ENCODE results near the gene ARHGAP18.

Gene ARHGAP18

GRCh38 chr6:129700666-129701065 lies 9.3 kb downstream of the ARHGAP18 start:
- H3K27ac ChIP-seq = peak overlapping the region in 6 of 11 experiments; percentile 32 to 79 (median 63); a peak in 9 of 22 replicates
- H3K4me2 ChIP-seq = peak overlapping the region in 7 of 11 experiments; percentile 4 to 96 (median 59); a peak in 11 of 22 replicates
- no peak overlapping the region for H3K4me3 ChIP-seq
- peaks cover 10 to 99% (median 40%) of the 10 kb centered on the region in 10 experiments for H3K4me1 ChIP-seq
- no peak overlapping the region for H3K9ac ChIP-seq
- H4K20me1 ChIP-seq = peaks cover 0 to 62% (median 0%) of the 10 kb centered on the region in 11 experiments; a peak in 2 of 22 replicates
- H3K9me3 ChIP-seq (replicated peaks in 1 of 11) = peaks cover 5 to 37% (median 13%) of the 10 kb centered on the region in 11 experiments; a peak in 15 of 22 replicates
- no peak for TF ChIP-seq Cebpa-rat (IDR thresholded peaks at IDR 0.05)
- peaks cover 0 to 71% (median 0%) of the 10 kb centered on the region in 11 experiments; a peak in 7 of 22 replicates for H3K36me3 ChIP-seq
- no peaks in the 10 kb centered on the region for H3K27me3 ChIP-seq

GRCh38 chr6:129699659-129700058 lies 10.3 kb downstream of the ARHGAP18 start:
- H3K27ac ChIP-seq = peak overlapping the region in 1 of 11 experiments; percentile 38; a peak in 3 of 22 replicates
- H3K4me1 ChIP-seq = peaks cover 17 to 99% (median 48%) of the 10 kb centered on the region in 10 experiments
- peaks cover 0 to 52% (median 0%) of the 10 kb centered on the region in 11 experiments; a peak in 2 of 22 replicates for H4K20me1 ChIP-seq
- peaks cover 5 to 37% (median 13%) of the 10 kb centered on the region in 11 experiments; a peak in 15 of 22 replicates for H3K9me3 ChIP-seq (replicated peaks in 1 of 11)
- H3K4me3 ChIP-seq = no peak overlapping the region
- H3K27me3 ChIP-seq = no peaks in the 10 kb centered on the region
- H3K36me3 ChIP-seq = peaks cover 0 to 61% (median 0%) of the 10 kb centered on the region in 11 experiments; a peak in 6 of 22 replicates
- peak overlapping the region in 3 of 11 experiments; percentile 6 to 96 (median 58); a peak in 5 of 22 replicates for H3K4me2 ChIP-seq
- TF ChIP-seq Cebpa-rat (IDR thresholded peaks at IDR 0.05) = no peak
- H3K9ac ChIP-seq = no peak overlapping the region

GRCh38 chr6:129698430-129698829 lies 11.5 kb downstream of the ARHGAP18 start:
- no peak for TF ChIP-seq Cebpa-rat (IDR thresholded peaks at IDR 0.05)
- Histone ChIP-seq H3K4me2 (peak overlapping the region in 3 of 11 experiments; percentile 24 to 96 (median 43); a peak in 5 of 22 replicates), H3K9me3 (replicated peaks in 1 of 11) (peaks cover 5 to 37% (median 13%) of the 10 kb centered on the region in 11 experiments; a peak in 15 of 22 replicates), H3K27me3 (no peaks in the 10 kb centered on the region), H4K20me1 (peaks cover 0 to 44% (median 0%) of the 10 kb centered on the region in 11 experiments; a peak in 2 of 22 replicates), H3K4me3 (no peak overlapping the region), H3K4me1 (peaks cover 17 to 99% (median 48%) of the 10 kb centered on the region in 10 experiments), H3K9ac (no peak overlapping the region), H3K36me3 (peaks cover 0 to 61% (median 0%) of the 10 kb centered on the region in 11 experiments; a peak in 6 of 22 replicates), H3K27ac (no peak overlapping the region; a peak in 1 of 22 replicates)

- H3K9me3 ChIP-seq (replicated peaks in 1 of 11) = peaks cover 5 to 33% (median 13%) of the 10 kb centered on the region in 11 experiments; a peak in 15 of 22 replicates
- no peaks in the 10 kb centered on the region for H3K27me3 ChIP-seq
- no peak overlapping the region for H3K4me3 ChIP-seq
- H4K20me1 ChIP-seq = peaks cover 0 to 38% (median 0%) of the 10 kb centered on the region in 11 experiments; a peak in 2 of 22 replicates
- no peak for TF ChIP-seq Cebpa-rat (IDR thresholded peaks at IDR 0.05)
- no peak overlapping the region for H3K9ac ChIP-seq
- H3K4me2 ChIP-seq = peak overlapping the region in 2 of 11 experiments; percentile 43 to 96; a peak in 4 of 22 replicates
- peaks cover 17 to 99% (median 45%) of the 10 kb centered on the region in 10 experiments for H3K4me1 ChIP-seq
- H3K27ac ChIP-seq = no peak overlapping the region
- H3K36me3 ChIP-seq = peaks cover 0 to 58% (median 0%) of the 10 kb centered on the region in 11 experiments; a peak in 6 of 22 replicates
Observed at GRCh38 chr6:129697788-129698187, 12.2 kb downstream of the ARHGAP18 start.

GRCh38 chr6:129696843-129697242 lies 13.1 kb downstream of the ARHGAP18 start:
- TF ChIP-seq Cebpa-rat (IDR thresholded peaks at IDR 0.05) = no peak
- no peaks in the 10 kb centered on the region for H3K27me3 ChIP-seq
- peak overlapping the region in 2 of 11 experiments; percentile 36 to 51; a peak in 3 of 22 replicates for H3K27ac ChIP-seq
- peaks cover 0 to 49% (median 0%) of the 10 kb centered on the region in 11 experiments; a peak in 5 of 22 replicates for H3K36me3 ChIP-seq
- no peak overlapping the region for H3K4me3 ChIP-seq
- H3K4me2 ChIP-seq = peak overlapping the region in 8 of 11 experiments; percentile 8 to 96 (median 68); a peak in 13 of 22 replicates
- H4K20me1 ChIP-seq = peaks cover 0 to 29% (median 0%) of the 10 kb centered on the region in 11 experiments; a peak in 2 of 22 replicates
- H3K9me3 ChIP-seq (replicated peaks in 1 of 11) = peaks cover 5 to 28% (median 13%) of the 10 kb centered on the region in 11 experiments; a peak in 15 of 22 replicates
- H3K4me1 ChIP-seq = peaks cover 21 to 99% (median 45%) of the 10 kb centered on the region in 10 experiments
- H3K9ac ChIP-seq = no peak overlapping the region; a peak in 1 of 22 replicates

- Histone ChIP-seq H3K9me3 (replicated peaks in 1 of 11) (peaks cover 5 to 27% (median 13%) of the 10 kb centered on the region in 11 experiments; a peak in 15 of 22 replicates), H3K4me2 (peak overlapping the region; percentile 39 to 96 (median 68); a peak in 21 of 22 replicates), H3K9ac (peak overlapping the region in 7 of 11 experiments; percentile 12 to 62 (median 46); a peak in 9 of 22 replicates), H3K4me1 (peaks cover 21 to 99% (median 42%) of the 10 kb centered on the region in 10 experiments), H3K36me3 (peaks cover 0 to 46% (median 0%) of the 10 kb centered on the region in 11 experiments; a peak in 5 of 22 replicates), H3K27ac (peak overlapping the region; percentile 20 to 61 (median 42); a peak in 16 of 22 replicates), H4K20me1 (peaks cover 0 to 29% (median 0%) of the 10 kb centered on the region in 11 experiments; a peak in 2 of 22 replicates), H3K27me3 (no peaks in the 10 kb centered on the region), H3K4me3 (peak overlapping the region in 1 of 10 experiments; percentile 0; a peak in 1 of 20 replicates)
- TF ChIP-seq Cebpa-rat (IDR thresholded peaks at IDR 0.05) = no peak
Observed at GRCh38 chr6:129696028-129696418, 14.0 kb downstream of the ARHGAP18 start.

GRCh38 chr6:129695373-129696027 lies 14.5 kb downstream of the ARHGAP18 start:
- H3K4me2 ChIP-seq = peak overlapping the region; percentile 39 to 96 (median 68); a peak in 21 of 22 replicates
- H3K27ac ChIP-seq = peak overlapping the region; percentile 20 to 61 (median 42); a peak in 16 of 22 replicates
- H3K9me3 ChIP-seq (replicated peaks in 1 of 11) = peaks cover 5 to 21% (median 9%) of the 10 kb centered on the region in 11 experiments; a peak in 15 of 22 replicates
- peaks cover 0 to 24% (median 0%) of the 10 kb centered on the region in 11 experiments; a peak in 2 of 22 replicates for H4K20me1 ChIP-seq
- peak overlapping the region in 7 of 11 experiments; percentile 12 to 62 (median 46); a peak in 12 of 22 replicates for H3K9ac ChIP-seq
- H3K4me1 ChIP-seq = peaks cover 21 to 99% (median 37%) of the 10 kb centered on the region in 10 experiments
- H3K27me3 ChIP-seq = no peaks in the 10 kb centered on the region
- TF ChIP-seq Cebpa-rat (IDR thresholded peaks at IDR 0.05) = no peak
- H3K36me3 ChIP-seq = peaks cover 0 to 43% (median 0%) of the 10 kb centered on the region in 11 experiments; a peak in 5 of 22 replicates
- H3K4me3 ChIP-seq = peak overlapping the region in 2 of 10 experiments; percentile 0 to 15; a peak in 1 of 20 replicates

GRCh38 chr6:129694036-129694435 lies 15.9 kb downstream of the ARHGAP18 start:
- no peak for TF ChIP-seq Cebpa-rat (IDR thresholded peaks at IDR 0.05)
- no peaks in the 10 kb centered on the region for H3K27me3 ChIP-seq
- peaks cover 0 to 16% (median 0%) of the 10 kb centered on the region in 11 experiments; a peak in 2 of 22 replicates for H4K20me1 ChIP-seq
- peak overlapping the region in 2 of 11 experiments; percentile 47 to 58; a peak in 2 of 22 replicates for H3K27ac ChIP-seq
- H3K9me3 ChIP-seq (replicated peaks in 1 of 11) = peaks cover 0 to 7% (median 0%) of the 10 kb centered on the region in 11 experiments; a peak in 3 of 22 replicates
- H3K36me3 ChIP-seq = peaks cover 0 to 33% (median 0%) of the 10 kb centered on the region in 11 experiments; a peak in 5 of 22 replicates
- no peak overlapping the region for H3K4me3 ChIP-seq
- H3K9ac ChIP-seq = no peak overlapping the region
- peak overlapping the region in 3 of 11 experiments; percentile 68 to 96 (median 74); a peak in 4 of 22 replicates for H3K4me2 ChIP-seq
- peaks cover 24 to 97% (median 46%) of the 10 kb centered on the region in 10 experiments for H3K4me1 ChIP-seq

All from BLaER1 treated with 17β-estradiol and CSF1 and Interleukin-3, amounts not matched to agents 10 nM and 100 nM (cell line).